ENCODE data around the gene CLPTM1. TPM values are rescaled to one million over a fixed set of nuclear protein-coding genes. Genes with fewer than 3 reads are reported as not detected.

CLPTM1 gene
- total and polyA plus RNA-seq, 9 donors: 36.4 to 103 (median 81.6) TPM

DNA sequence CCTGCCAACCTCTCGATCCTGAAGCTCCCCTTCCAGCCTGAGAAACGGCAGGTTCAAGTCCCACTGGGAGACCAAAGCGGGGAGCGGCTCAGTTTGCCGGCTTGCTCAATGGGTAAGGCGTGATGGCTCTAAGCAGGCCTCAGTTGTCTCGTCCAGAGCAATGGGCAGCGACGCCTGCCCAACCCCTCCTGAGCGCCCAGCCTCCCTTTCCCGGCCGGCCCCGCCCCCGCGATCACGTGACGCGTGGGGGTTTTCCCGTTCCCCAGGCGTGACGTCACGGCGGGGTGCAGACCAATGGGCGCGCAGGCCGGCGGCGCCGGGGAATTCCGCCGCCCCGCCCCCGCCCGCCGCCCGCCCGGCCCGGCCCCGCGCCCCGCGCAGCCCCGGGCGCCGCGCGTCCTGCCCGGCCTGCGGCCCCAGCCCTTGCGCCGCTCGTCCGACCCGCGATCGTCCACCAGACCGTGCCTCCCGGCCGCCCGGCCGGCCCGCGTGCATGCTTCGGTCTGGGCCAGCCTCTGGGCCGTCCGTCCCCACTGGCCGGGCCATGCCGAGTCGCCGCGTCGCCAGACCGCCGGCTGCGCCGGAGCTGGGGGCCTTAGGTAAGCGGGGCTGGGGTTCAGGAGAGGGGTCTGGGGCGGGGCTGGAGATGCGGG is 46.0 kb downstream of the CLPTM1 start, which contains the start of gene RELB:
Gene RELB (plus strand): TSS at position 378 of the 653 bp plus-strand sequence. CDS start 116 bp downstream, at position 494.
- peak within 1 kb of the TSS; percentile 84 for H3K4me3 ChIP-seq
- H3K27me3 ChIP-seq: no peaks in the 10 kb centered on the region
- no peaks in the 10 kb centered on the region for H3K36me3 ChIP-seq
- peak; percentile 90 for TF ChIP-seq EP300 (IDR thresholded peaks at IDR 0.05)
- TF ChIP-seq, protein P1, sequence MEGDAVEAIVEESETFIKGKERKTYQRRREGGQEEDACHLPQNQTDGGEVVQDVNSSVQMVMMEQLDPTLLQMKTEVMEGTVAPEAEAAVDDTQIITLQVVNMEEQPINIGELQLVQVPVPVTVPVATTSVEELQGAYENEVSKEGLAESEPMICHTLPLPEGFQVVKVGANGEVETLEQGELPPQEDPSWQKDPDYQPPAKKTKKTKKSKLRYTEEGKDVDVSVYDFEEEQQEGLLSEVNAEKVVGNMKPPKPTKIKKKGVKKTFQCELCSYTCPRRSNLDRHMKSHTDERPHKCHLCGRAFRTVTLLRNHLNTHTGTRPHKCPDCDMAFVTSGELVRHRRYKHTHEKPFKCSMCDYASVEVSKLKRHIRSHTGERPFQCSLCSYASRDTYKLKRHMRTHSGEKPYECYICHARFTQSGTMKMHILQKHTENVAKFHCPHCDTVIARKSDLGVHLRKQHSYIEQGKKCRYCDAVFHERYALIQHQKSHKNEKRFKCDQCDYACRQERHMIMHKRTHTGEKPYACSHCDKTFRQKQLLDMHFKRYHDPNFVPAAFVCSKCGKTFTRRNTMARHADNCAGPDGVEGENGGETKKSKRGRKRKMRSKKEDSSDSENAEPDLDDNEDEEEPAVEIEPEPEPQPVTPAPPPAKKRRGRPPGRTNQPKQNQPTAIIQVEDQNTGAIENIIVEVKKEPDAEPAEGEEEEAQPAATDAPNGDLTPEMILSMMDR (IDR thresholded peaks at IDR 0.05): no peak
- peak; percentile 7 for TF ChIP-seq POLR2A (IDR thresholded peaks at IDR 0.05)
- DNase-seq: peak; percentile 94 to 99 (median 98)
- 1 to 3% (median 2%) methylated on average over 11 to 78 of the region's 79 CpGs for WGBS, 3 donors
- H3K9me3 ChIP-seq: no peaks in the 10 kb centered on the region
- intact Hi-C loops (cut with DNase I): no loop called here
- peaks cover 3% of the 10 kb centered on the region for H3K4me1 ChIP-seq (ENCODE audit: insufficient read depth)
- H3K27ac ChIP-seq: peak within 1 kb of the TSS; percentile 84 to 92

DNA sequence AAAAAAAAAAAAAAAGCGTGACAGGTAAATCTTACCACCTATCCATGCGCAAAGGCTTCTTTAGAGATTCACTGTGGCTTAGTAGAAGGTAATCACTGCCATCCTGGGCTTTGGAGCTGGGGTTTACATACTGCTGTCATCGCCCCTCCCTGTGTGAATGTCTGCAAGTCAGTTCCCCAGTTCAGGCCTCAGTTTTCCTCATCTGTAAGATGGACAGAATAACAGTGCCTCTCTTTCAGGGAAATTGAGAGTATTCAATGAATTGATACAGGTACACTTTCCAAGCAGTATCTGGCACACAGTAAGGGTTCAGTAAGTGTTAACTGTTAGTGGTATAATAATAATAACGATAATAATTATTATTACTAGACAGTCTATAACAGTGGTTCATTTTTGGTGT is 48.3 kb downstream of the CLPTM1 start:
- Histone ChIP-seq H3K9me3 (no peaks in the 10 kb centered on the region), H3K4me3 (no peak overlapping the region), H3K27ac (no peak overlapping the region), H3K36me3 (no peaks in the 10 kb centered on the region), H3K4me1 (ENCODE audit: insufficient read depth) (peaks cover 3% of the 10 kb centered on the region), H3K27me3 (no peaks in the 10 kb centered on the region)
- TF ChIP-seq EP300 (IDR thresholded peaks at IDR 0.05): no peak
- TF ChIP-seq POLR2A (IDR thresholded peaks at IDR 0.05): no peak
- TF ChIP-seq, protein P1 (IDR thresholded peaks at IDR 0.05): no peak
- WGBS, 3 donors: 95% methylated on average over 4 of the region's 4 CpGs
- DNase-seq: no peak
- intact Hi-C loops (cut with DNase I): no loop called here

DNA sequence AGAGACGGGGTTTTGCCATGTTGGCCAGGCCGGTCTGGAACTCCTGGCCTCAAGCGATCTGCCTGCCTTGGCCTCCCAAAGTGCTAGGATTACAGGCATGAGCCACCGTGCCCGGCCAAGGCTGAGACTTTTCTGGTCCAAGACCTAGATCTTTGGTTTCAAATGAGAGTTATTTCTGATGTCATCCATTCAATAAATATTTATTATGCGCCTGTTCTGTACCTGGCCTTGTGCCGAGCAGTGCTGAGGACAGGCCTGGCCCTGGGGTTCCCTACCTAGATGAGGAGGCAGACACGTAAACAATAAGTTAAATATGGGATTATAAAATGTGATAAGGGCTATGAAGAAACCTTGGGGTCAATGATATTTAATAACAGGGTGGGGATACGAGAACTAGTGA is 50.6 kb downstream of the CLPTM1 start:
- intact Hi-C loops (cut with DNase I): no loop called here
- Histone ChIP-seq H3K27ac (no peak overlapping the region), H3K27me3 (no peaks in the 10 kb centered on the region), H3K9me3 (no peaks in the 10 kb centered on the region), H3K4me1 (ENCODE audit: insufficient read depth) (peaks cover 3% of the 10 kb centered on the region), H3K36me3 (no peaks in the 10 kb centered on the region), H3K4me3 (no peak overlapping the region)
- WGBS, 3 donors: 90 to 95% (median 92%) methylated on average over 9 of the region's 9 CpGs
- DNase-seq: no peak
- TF ChIP-seq, protein P1 (IDR thresholded peaks at IDR 0.05): no peak
- TF ChIP-seq EP300 (IDR thresholded peaks at IDR 0.05): no peak
- TF ChIP-seq POLR2A (IDR thresholded peaks at IDR 0.05): no peak

DNA sequence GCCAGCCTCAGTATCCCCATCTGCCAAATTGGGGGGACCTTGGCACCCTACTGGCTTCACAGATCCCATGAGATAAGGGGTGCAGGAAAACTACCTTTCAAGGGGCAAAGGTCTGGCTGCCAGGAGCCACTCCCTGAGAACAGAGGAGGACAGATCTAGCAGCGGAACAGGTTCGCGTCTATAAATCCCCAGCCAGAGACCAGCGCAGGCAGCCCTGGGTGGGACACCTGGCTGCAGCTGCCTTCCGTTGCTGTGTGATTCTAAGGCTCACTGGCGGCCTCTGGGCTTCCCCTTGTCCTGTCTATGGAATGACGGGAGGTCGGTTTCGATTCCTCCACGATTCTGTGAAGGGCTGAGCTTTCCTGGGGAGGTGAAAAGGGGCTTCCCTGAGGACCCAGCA is 53.4 kb downstream of the CLPTM1 start:
- TF ChIP-seq, protein P1 (IDR thresholded peaks at IDR 0.05): no peak
- TF ChIP-seq EP300 (IDR thresholded peaks at IDR 0.05): no peak
- no peak for TF ChIP-seq POLR2A (IDR thresholded peaks at IDR 0.05)
- H3K27me3 ChIP-seq: no peaks in the 10 kb centered on the region
- WGBS, 3 donors: 72 to 80% (median 77%) methylated on average over 10 of the region's 10 CpGs
- intact Hi-C loops (cut with DNase I): no loop called here
- H3K36me3 ChIP-seq: no peaks in the 10 kb centered on the region
- no peak overlapping the region for H3K4me3 ChIP-seq
- DNase-seq: no peak
- H3K4me1 ChIP-seq (ENCODE audit: insufficient read depth): no peaks in the 10 kb centered on the region
- H3K9me3 ChIP-seq: no peaks in the 10 kb centered on the region
- H3K27ac ChIP-seq: no peak overlapping the region

All from ovary (tissue), 9 donors.